Neural progenitor cell (in vitro differentiated cells): ENCODE results near the gene JOSD2. TPM values are rescaled to one million over a fixed set of nuclear protein-coding genes. Genes with fewer than 3 reads are reported as not detected.

Experiments used
- DNase-seq: peaks from one replicate; pipeline ENCODE4 v3.0.0-alpha.2; 2016; ENCODE audit warnings: low spot score
- H2AFZ ChIP-seq: fragments of 200-600 bp; sonication (generic); replicated peaks from 2 replicates; pipeline ENCODE4 v1.6.1; 2016; ENCODE audit warnings: antibody characterized with exemption
- H3F3A ChIP-seq: fragments of 200-600 bp; sonication (generic); 2 replicates; pipeline ENCODE4 v1.6.1; 2016; ENCODE audit warnings: antibody characterized with exemption, low read depth
- H3K27ac ChIP-seq: fragments of 200-600 bp; sonication (generic); 2 replicates; pipeline ENCODE4 v1.5.1; 2016; ENCODE audit warnings: mild to moderate bottlenecking
- H3K27me3 ChIP-seq: fragments of 200-600 bp; sonication (generic); 2 replicates; pipeline ENCODE4 v1.6.1; 2016; ENCODE audit warnings: mild to moderate bottlenecking, moderate library complexity
- H3K36me3 ChIP-seq: fragments of 200-600 bp; sonication (generic); 2 replicates; pipeline ENCODE4 v1.5.1; 2016
- H3K4me1 ChIP-seq: fragments of 200-600 bp; sonication (generic); 2 replicates; pipeline ENCODE4 v1.6.1; 2016; ENCODE audit warnings: mixed run types
- H3K4me2 ChIP-seq: fragments of 200-600 bp; sonication (generic); 2 replicates; pipeline ENCODE4 v1.6.1; 2016
- H3K4me3 ChIP-seq: fragments of 200-600 bp; sonication (generic); 2 replicates; pipeline ENCODE4 v1.5.1; 2016
- H3K79me2 ChIP-seq: fragments of 200-600 bp; sonication (generic); 2 replicates; pipeline ENCODE4 v1.6.1; 2016; ENCODE audit warnings: low read depth
- H3K9ac ChIP-seq: fragments of 200-600 bp; sonication (generic); 2 replicates; pipeline ENCODE4 v1.6.1; 2016
- H3K9me3 ChIP-seq: fragments of 200-600 bp; sonication (generic); 2 replicates; pipeline ENCODE4 v1.5.1; 2016; ENCODE audit warnings: low read depth
- H4K20me1 ChIP-seq: fragments of 200-600 bp; sonication (generic); 2 replicates; pipeline ENCODE4 v1.6.1; 2016; ENCODE audit warnings: low read depth
- H3K27ac Mint-ChIP-seq: 3 replicates; pipeline ENCODE4 v1.8.0; 2021; ENCODE audit warnings: mixed read lengths
- H3K27me3 Mint-ChIP-seq: 2 replicates; pipeline ENCODE4 v1.8.0; 2022; ENCODE audit warnings: low read depth, mild to moderate bottlenecking, inconsistent platforms, moderate library complexity, mixed read lengths; ENCODE audit not compliant: insufficient read depth
- H3K36me3 Mint-ChIP-seq: 3 replicates; pipeline ENCODE4 v1.8.0; 2021; ENCODE audit warnings: mixed read lengths
- H3K4me1 Mint-ChIP-seq: 3 replicates; pipeline ENCODE4 v1.8.0; 2021; ENCODE audit warnings: mixed read lengths
- H3K4me3 Mint-ChIP-seq: 3 replicates; pipeline ENCODE4 v1.8.0; 2021; ENCODE audit warnings: mild to moderate bottlenecking, moderate library complexity, mixed read lengths
- H3K9me3 Mint-ChIP-seq: 3 replicates; pipeline ENCODE4 v1.8.0; 2020; ENCODE audit warnings: mixed read lengths
- EZH2 ChIP-seq: fragments of 200-600 bp; sonication (generic); IDR thresholded peaks from 2 replicates; pipeline ENCODE4 v1.6.1; 2017; ENCODE audit warnings: antibody characterized with exemption, mild to moderate bottlenecking, moderate library complexity
- EZH2phosphoT487 ChIP-seq: fragments of 200-600 bp; sonication (generic); IDR thresholded peaks from 2 replicates; pipeline ENCODE4 v1.6.1; 2017; ENCODE audit warnings: antibody characterized with exemption
- total RNA-seq: library from RNA; depleted of rRNA; stranded (reverse); fragments of >200 nt; gene quantifications from 2 replicates; pipeline ENCODE4 v1.2.3, GENCODE V29; 2015; ENCODE audit warnings: low replicate concordance
- TF ChIP-seq, protein P1 (sequence below): fragments of 200-600 bp; sonication (generic); IDR thresholded peaks from 2 replicates; pipeline ENCODE4 v1.5.1; 2017; ENCODE audit warnings: antibody characterized with exemption, mild to moderate bottlenecking

Gene JOSD2
- total RNA-seq, 1 donor from 2014 or later: 1.7 TPM

DNA sequence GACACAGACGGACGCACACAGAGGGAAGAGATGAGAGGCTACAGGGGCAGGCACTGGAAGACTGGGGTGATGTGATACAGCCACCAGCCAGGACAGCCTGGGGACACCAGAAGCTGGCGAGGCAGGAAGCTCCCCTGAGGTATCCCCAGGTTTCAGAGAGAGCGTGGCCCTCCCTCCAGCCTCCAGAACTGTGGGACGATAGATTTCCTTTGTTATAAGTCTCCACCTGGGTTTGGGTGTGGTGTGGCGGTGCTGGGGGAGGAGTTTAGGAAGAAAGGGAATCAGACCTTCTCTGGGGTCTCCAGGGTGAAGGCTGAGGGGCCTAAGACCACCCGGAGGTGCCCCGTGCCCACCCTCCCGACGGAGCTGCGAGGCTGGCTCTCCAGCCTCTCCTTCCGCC lies 5.5 kb upstream of the JOSD2 start:
- Histone ChIP-seq H4K20me1 (no peaks in the 10 kb centered on the region), H3K4me3 (no peak overlapping the region), H3K27me3 (no peaks in the 10 kb centered on the region), H3F3A (no peaks in the 10 kb centered on the region), H3K9ac (no peak overlapping the region), H3K4me2 (no peak overlapping the region), H2AFZ (no peak overlapping the region), H3K9me3 (no peaks in the 10 kb centered on the region), H3K4me1 (peaks cover 9% of the 10 kb centered on the region), H3K36me3 (no peaks in the 10 kb centered on the region), H3K79me2 (no peaks in the 10 kb centered on the region), H3K27ac (no peak overlapping the region)
- Mint-ChIP-seq H3K27me3 (peaks cover 12% of the 10 kb centered on the region), H3K4me1 (peaks cover 22% of the 10 kb centered on the region), H3K4me3 (no peak overlapping the region), H3K27ac (no peak overlapping the region), H3K36me3 (peaks cover 9% of the 10 kb centered on the region), H3K9me3 (no peaks in the 10 kb centered on the region)
- TF ChIP-seq EZH2phosphoT487: no peak
- TF ChIP-seq, protein P1, sequence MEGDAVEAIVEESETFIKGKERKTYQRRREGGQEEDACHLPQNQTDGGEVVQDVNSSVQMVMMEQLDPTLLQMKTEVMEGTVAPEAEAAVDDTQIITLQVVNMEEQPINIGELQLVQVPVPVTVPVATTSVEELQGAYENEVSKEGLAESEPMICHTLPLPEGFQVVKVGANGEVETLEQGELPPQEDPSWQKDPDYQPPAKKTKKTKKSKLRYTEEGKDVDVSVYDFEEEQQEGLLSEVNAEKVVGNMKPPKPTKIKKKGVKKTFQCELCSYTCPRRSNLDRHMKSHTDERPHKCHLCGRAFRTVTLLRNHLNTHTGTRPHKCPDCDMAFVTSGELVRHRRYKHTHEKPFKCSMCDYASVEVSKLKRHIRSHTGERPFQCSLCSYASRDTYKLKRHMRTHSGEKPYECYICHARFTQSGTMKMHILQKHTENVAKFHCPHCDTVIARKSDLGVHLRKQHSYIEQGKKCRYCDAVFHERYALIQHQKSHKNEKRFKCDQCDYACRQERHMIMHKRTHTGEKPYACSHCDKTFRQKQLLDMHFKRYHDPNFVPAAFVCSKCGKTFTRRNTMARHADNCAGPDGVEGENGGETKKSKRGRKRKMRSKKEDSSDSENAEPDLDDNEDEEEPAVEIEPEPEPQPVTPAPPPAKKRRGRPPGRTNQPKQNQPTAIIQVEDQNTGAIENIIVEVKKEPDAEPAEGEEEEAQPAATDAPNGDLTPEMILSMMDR: no peak
- TF ChIP-seq EZH2: no peak
- no peak for DNase-seq

DNA sequence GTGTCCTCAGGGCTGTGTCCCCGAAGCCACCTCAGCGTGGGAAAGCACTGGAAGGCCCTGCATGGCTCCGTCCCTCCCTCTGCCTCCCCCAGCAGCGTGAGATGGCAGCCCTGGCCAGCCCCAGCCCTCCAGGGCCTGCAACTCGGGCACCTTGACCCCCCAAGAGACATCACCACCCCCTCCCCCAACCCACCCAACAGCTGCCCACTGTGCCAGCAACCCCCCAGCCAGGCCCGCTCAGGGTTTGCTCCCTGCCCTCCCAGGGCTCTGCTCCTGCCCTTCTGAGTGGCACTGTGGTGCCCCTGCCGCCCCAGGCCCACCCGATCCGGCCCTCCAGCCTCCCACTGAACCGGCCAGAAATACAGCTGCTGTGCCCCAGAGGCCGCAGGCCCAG lies 4.2 kb upstream of the JOSD2 start:
- H3K27me3 Mint-ChIP-seq: peaks cover 21% of the 10 kb centered on the region
- TF ChIP-seq, protein P1: no peak
- no peak for TF ChIP-seq EZH2
- no peak for TF ChIP-seq EZH2phosphoT487
- H3K27ac Mint-ChIP-seq: no peak overlapping the region
- Histone ChIP-seq H2AFZ (no peak overlapping the region), H3K79me2 (no peaks in the 10 kb centered on the region), H3F3A (no peaks in the 10 kb centered on the region), H3K27me3 (no peaks in the 10 kb centered on the region), H3K9ac (no peak overlapping the region), H3K4me3 (no peak overlapping the region), H3K4me1 (peaks cover 10% of the 10 kb centered on the region), H3K4me2 (no peak overlapping the region), H3K36me3 (no peaks in the 10 kb centered on the region), H3K9me3 (no peaks in the 10 kb centered on the region), H4K20me1 (no peaks in the 10 kb centered on the region), H3K27ac (no peak overlapping the region)
- H3K36me3 Mint-ChIP-seq: peaks cover 9% of the 10 kb centered on the region
- H3K4me1 Mint-ChIP-seq: peaks cover 32% of the 10 kb centered on the region
- no peak for DNase-seq
- no peak overlapping the region for H3K4me3 Mint-ChIP-seq
- no peaks in the 10 kb centered on the region for H3K9me3 Mint-ChIP-seq

DNA sequence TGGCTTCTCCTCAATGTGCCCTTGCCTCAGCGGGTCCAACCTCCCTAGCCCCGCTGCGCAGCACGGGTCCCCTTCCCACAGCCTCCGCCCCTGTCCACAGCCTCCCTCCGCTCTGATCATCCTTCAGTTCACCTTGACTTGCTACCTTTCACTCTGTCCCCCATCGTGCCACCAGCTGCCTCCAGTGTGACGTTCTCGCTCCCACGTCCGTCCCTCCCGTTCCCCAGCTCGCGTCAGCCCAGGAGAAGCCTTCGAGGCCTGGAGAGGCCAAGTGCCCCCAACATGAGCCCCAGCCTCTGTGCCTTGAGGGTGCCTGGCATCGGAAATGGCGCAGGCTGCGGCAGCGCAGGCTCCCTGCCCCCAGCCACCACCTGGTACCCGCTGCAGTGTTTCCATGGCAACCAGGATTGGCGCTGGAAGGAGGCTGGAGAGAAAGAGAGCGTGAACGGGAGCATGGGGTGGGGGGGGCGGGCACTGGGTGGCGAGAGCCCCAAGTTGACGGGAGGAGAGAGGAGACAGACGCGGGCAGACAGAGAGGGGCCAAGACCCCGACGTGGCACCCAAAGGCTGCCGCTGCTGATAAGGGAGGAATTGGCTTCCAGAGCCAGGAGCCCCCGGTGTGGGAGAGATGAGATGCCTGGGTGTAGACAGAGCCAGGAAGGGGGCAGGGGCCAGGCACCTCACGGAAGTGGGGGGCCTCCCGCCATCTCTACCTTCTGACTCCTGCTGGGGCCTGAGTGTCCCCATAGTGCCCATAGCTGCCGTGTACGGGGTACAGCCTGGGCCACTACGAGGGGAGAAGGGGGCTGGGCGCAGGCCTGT lies 3.6 kb upstream of the JOSD2 start:
- no peaks in the 10 kb centered on the region for H3K9me3 Mint-ChIP-seq
- H3K27me3 Mint-ChIP-seq: peaks cover 21% of the 10 kb centered on the region
- TF ChIP-seq, protein P1: no peak
- TF ChIP-seq EZH2: no peak
- TF ChIP-seq EZH2phosphoT487: no peak
- Histone ChIP-seq H2AFZ (no peak overlapping the region), H3K9ac (no peak overlapping the region), H3K79me2 (no peaks in the 10 kb centered on the region), H3F3A (no peaks in the 10 kb centered on the region), H3K4me1 (peaks cover 12% of the 10 kb centered on the region), H3K9me3 (no peaks in the 10 kb centered on the region), H3K4me3 (no peak overlapping the region), H3K27me3 (no peaks in the 10 kb centered on the region), H3K27ac (no peak overlapping the region), H4K20me1 (no peaks in the 10 kb centered on the region), H3K36me3 (no peaks in the 10 kb centered on the region), H3K4me2 (peak overlapping the region; percentile 13)
- peak overlapping the region; percentile 93 for H3K27ac Mint-ChIP-seq
- DNase-seq: peak; percentile 38
- peaks cover 34% of the 10 kb centered on the region for H3K4me1 Mint-ChIP-seq
- H3K4me3 Mint-ChIP-seq: peak overlapping the region; percentile 69
- peaks cover 9% of the 10 kb centered on the region for H3K36me3 Mint-ChIP-seq
